HEK293T (cell line): ENCODE data around the gene CILP2.

ENCODE experiments used
- ARNT ChIP-seq: fragments of 450-650 bp; IDR thresholded peaks from 2 replicates; pipeline ENCODE4 v1.6.1; 2017; ENCODE audit warnings: mild to moderate bottlenecking
- BHLHE40 ChIP-seq: fragments of 450-650 bp; IDR thresholded peaks from 2 replicates; pipeline ENCODE4 v1.6.1; 2016; ENCODE audit warnings: mild to moderate bottlenecking, moderate library complexity, borderline replicate concordance
- CTBP1 ChIP-seq: fragments of 450-650 bp; IDR thresholded peaks from 2 replicates; pipeline ENCODE4 v1.6.1; 2016; ENCODE audit warnings: borderline replicate concordance
- ELF4 ChIP-seq: fragments of 450-650 bp; IDR thresholded peaks from 2 replicates; pipeline ENCODE4 v1.6.1; 2017; ENCODE audit warnings: antibody characterized with exemption
- FOXA1 ChIP-seq: fragments of 450-650 bp; IDR thresholded peaks from 2 replicates; pipeline ENCODE4 v1.6.1; 2016; ENCODE audit warnings: mild to moderate bottlenecking
- FOXK2 ChIP-seq: fragments of 450-650 bp; IDR thresholded peaks from 2 replicates; pipeline ENCODE4 v1.6.1; 2016; ENCODE audit warnings: mild to moderate bottlenecking
- FOXM1 ChIP-seq: fragments of 450-650 bp; IDR thresholded peaks from 2 replicates; pipeline ENCODE4 v1.6.1; 2017; ENCODE audit warnings: mild to moderate bottlenecking, borderline replicate concordance
- HDGF ChIP-seq: fragments of 450-650 bp; IDR thresholded peaks from 2 replicates; pipeline ENCODE4 v1.6.1; 2017; ENCODE audit warnings: antibody characterized with exemption, borderline replicate concordance
- SP1 ChIP-seq: fragments of 450-650 bp; IDR thresholded peaks from 2 replicates; pipeline ENCODE4 v1.6.1; 2017
- SUZ12 ChIP-seq: fragments of 450-650 bp; IDR thresholded peaks from 2 replicates; pipeline ENCODE4 v1.6.1; 2016; ENCODE audit warnings: mild to moderate bottlenecking
- TARDBP ChIP-seq: fragments of 450-650 bp; IDR thresholded peaks from 2 replicates; pipeline ENCODE4 v1.6.1; 2016
- ZNF384 ChIP-seq: fragments of 450-650 bp; IDR thresholded peaks from 2 replicates; pipeline ENCODE4 v1.6.1; 2016
- TF ChIP-seq, protein P1 (sequence below): fragments of 450-650 bp; IDR thresholded peaks from 2 replicates; pipeline ENCODE4 v1.6.1; 2016

DNA sequence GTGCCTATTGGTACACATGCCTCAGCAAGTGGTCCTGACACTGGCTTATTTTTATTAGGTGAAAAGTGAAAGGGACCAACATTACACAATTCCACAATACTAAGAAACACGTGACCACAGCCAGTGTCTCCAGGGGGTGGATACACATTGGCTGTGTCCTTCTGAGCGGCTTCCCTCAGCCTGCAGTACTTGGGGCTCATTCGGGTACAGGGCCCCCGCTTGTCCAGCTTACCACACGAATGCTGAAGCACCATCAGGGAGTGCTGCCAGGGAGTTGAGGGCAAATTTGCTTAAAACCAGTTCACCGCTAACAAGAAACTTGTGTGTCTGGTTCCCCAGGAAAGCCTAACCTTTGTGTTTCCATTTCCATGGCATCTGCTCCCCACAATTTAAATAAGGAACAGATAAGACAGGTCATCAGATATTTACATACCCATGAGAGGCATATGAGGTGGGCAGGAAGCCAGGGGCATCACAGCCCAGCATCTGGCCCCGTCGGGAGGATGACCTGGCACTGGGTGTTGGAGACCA lies 57.2 kb downstream of the CILP2 start:
- no peak for TF ChIP-seq SP1
- TF ChIP-seq BHLHE40: no peak
- TF ChIP-seq FOXM1: no peak
- TF ChIP-seq FOXK2: no peak
- TF ChIP-seq ELF4: no peak
- TF ChIP-seq TARDBP: no peak
- TF ChIP-seq HDGF: no peak
- no peak for TF ChIP-seq SUZ12
- no peak for TF ChIP-seq CTBP1
- no peak for TF ChIP-seq FOXA1
- TF ChIP-seq, protein P1, sequence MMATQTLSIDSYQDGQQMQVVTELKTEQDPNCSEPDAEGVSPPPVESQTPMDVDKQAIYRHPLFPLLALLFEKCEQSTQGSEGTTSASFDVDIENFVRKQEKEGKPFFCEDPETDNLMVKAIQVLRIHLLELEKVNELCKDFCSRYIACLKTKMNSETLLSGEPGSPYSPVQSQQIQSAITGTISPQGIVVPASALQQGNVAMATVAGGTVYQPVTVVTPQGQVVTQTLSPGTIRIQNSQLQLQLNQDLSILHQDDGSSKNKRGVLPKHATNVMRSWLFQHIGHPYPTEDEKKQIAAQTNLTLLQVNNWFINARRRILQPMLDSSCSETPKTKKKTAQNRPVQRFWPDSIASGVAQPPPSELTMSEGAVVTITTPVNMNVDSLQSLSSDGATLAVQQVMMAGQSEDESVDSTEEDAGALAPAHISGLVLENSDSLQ: no peak
- TF ChIP-seq ARNT: no peak
- no peak for TF ChIP-seq ZNF384
